HG02938 (cell line): ENCODE results near the gene POMGNT2.
"Not testable (repeated sequence)": the region's sequence is repeated elsewhere in the genome, so short reads cannot be mapped to it uniquely, and the experiment has no call there.

ENCODE experiments used
- ATAC-seq: cut with Tn5 transposase; IDR thresholded peaks from one replicate; pipeline ENCODE4 v1.9.1; 2021; ENCODE audit warnings: mild to moderate bottlenecking, moderate library complexity; ENCODE audit not compliant: unreplicated experiment

The POMGNT2 gene

GRCh38 chr3:43077261-43077660 is 28.6 kb downstream of the POMGNT2 start:
- no peak for ATAC-seq

- no peak for ATAC-seq
Observed at GRCh38 chr3:43076857-43077256, 29.0 kb downstream of the POMGNT2 start.

GRCh38 chr3:43075904-43076661 is 29.8 kb downstream of the POMGNT2 start:
- no peak for ATAC-seq

- ATAC-seq: no peak
Observed at GRCh38 chr3:43074901-43075689, 30.8 kb downstream of the POMGNT2 start.

GRCh38 chr3:43074482-43074881 is 31.4 kb downstream of the POMGNT2 start:
- no peak for ATAC-seq

GRCh38 chr3:43073836-43074220 is 32.1 kb downstream of the POMGNT2 start:
- no peak for ATAC-seq

- no peak for ATAC-seq
Observed at GRCh38 chr3:43073116-43073835, 32.6 kb downstream of the POMGNT2 start.

GRCh38 chr3:43072361-43072760 is 33.5 kb downstream of the POMGNT2 start:
- ATAC-seq: no peak

- ATAC-seq: no peak
Observed at GRCh38 chr3:43071313-43071893, 34.5 kb downstream of the POMGNT2 start.

GRCh38 chr3:43070670-43071069 is 35.2 kb downstream of the POMGNT2 start:
- not testable (repeated sequence) for ATAC-seq

- no peak for ATAC-seq
Observed at GRCh38 chr3:43063114-43063513, 42.8 kb downstream of the POMGNT2 start.

- ATAC-seq: no peak
Observed at GRCh38 chr3:43062564-43063040, 43.3 kb downstream of the POMGNT2 start.

- ATAC-seq: no peak
Observed at GRCh38 chr3:43062040-43062563, 43.8 kb downstream of the POMGNT2 start.

GRCh38 chr3:43061101-43061895 is 44.6 kb downstream of the POMGNT2 start:
- no peak for ATAC-seq

- ATAC-seq: no peak
Observed at GRCh38 chr3:43059456-43059855, 46.4 kb downstream of the POMGNT2 start.

GRCh38 chr3:43055806-43056770 is 49.8 kb downstream of the POMGNT2 start:
- no peak for ATAC-seq

- no peak for ATAC-seq
Observed at GRCh38 chr3:43055393-43055792, 50.5 kb downstream of the POMGNT2 start.

- no peak for ATAC-seq
Observed at GRCh38 chr3:43054754-43055153, 51.1 kb downstream of the POMGNT2 start.

GRCh38 chr3:43053291-43053690 is 52.6 kb downstream of the POMGNT2 start:
- ATAC-seq: no peak
